ENCODE results near the gene HS6ST1.

Gene HS6ST1

DNA sequence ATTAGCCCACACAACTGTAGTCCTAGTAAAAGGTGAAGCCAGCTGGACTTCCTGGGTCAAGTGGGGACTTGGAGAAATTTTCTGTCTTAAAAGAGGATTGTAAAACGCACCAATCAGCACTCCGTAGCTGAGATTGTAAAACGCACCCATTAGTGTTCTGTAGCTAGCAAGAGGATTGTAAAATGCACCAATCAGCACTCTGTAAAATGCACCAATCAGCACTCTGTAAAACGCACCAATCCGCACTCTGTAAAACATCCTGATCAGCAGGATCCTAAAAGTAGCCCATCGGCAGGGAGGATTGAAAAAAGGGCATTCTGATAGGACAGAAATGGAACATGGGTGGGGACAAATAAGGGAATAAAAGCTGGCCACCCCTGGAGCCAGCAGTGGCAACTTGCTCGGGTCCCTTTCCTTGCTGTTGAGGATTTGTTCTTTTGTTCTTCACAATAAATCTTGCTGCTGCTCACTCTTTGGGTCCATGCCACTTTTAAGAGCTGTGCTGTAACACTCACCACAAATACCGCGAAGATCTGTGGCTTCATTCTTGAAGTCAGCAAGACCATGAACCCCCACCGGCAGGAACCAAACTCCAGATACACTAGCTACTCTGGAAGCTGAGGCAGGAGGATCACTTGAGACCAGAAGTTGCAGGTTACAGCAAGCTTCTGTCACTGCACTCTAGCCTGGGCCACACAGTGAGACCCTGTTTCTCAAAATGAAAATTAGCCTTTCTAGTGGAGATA, 102.6 kb downstream of the HS6ST1 start:
- no peak for FAIRE-seq
- no peak for DNase-seq (ENCODE audit: extremely low spot score, insufficient read length, low read depth)

Data from GM18507 (cell line).